Kidney epithelial cell (primary cell): ENCODE measurements around the gene TXN2. TPM values are rescaled to one million over a fixed set of nuclear protein-coding genes. Genes with fewer than 3 reads are reported as not detected.

Experiments used
- DNase-seq: peaks from one replicate; pipeline ENCODE4 v3.0.0-alpha.2; 2010; ENCODE audit warnings: low read depth
- H3K27me3 ChIP-seq: 2 replicates; pipeline ENCODE4 v1.6.0; 2011; ENCODE audit warnings: low read length; ENCODE audit not compliant: control insufficient read depth, insufficient read depth
- H3K36me3 ChIP-seq: 2 replicates; pipeline ENCODE4 v1.5.1; 2011; ENCODE audit warnings: low read length; ENCODE audit not compliant: control insufficient read depth, insufficient read depth
- H3K4me3 ChIP-seq: 2 replicates; pipeline ENCODE4 v1.5.1; 2011; ENCODE audit warnings: low read depth, mild to moderate bottlenecking, control low read depth, low read length
- total RNA-seq: library from RNA; depleted of rRNA; stranded (reverse); fragments of >200 nt; gene quantifications from 2 replicates; pipeline ENCODE4 v1.2.3, GENCODE V29; 2015
- TF ChIP-seq, protein P1 (sequence below): IDR thresholded peaks from 2 replicates; pipeline ENCODE4 v1.5.1; 2011; ENCODE audit warnings: mild to moderate bottlenecking, moderate library complexity, low read length, control low read depth, inconsistent platforms; ENCODE audit not compliant: insufficient read depth, poor library complexity, severe bottlenecking

Gene TXN2
- total RNA-seq, 1 donor from 2014 or later: 56.8 TPM

GRCh38 chr22:36422287-36423014 is 59.0 kb downstream of the TXN2 start:
- no peaks in the 10 kb centered on the region for H3K36me3 ChIP-seq
- no peak for DNase-seq
- H3K4me3 ChIP-seq: no peak overlapping the region
- TF ChIP-seq, protein P1, sequence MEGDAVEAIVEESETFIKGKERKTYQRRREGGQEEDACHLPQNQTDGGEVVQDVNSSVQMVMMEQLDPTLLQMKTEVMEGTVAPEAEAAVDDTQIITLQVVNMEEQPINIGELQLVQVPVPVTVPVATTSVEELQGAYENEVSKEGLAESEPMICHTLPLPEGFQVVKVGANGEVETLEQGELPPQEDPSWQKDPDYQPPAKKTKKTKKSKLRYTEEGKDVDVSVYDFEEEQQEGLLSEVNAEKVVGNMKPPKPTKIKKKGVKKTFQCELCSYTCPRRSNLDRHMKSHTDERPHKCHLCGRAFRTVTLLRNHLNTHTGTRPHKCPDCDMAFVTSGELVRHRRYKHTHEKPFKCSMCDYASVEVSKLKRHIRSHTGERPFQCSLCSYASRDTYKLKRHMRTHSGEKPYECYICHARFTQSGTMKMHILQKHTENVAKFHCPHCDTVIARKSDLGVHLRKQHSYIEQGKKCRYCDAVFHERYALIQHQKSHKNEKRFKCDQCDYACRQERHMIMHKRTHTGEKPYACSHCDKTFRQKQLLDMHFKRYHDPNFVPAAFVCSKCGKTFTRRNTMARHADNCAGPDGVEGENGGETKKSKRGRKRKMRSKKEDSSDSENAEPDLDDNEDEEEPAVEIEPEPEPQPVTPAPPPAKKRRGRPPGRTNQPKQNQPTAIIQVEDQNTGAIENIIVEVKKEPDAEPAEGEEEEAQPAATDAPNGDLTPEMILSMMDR: no peak
- H3K27me3 ChIP-seq: no peaks in the 10 kb centered on the region

DNA sequence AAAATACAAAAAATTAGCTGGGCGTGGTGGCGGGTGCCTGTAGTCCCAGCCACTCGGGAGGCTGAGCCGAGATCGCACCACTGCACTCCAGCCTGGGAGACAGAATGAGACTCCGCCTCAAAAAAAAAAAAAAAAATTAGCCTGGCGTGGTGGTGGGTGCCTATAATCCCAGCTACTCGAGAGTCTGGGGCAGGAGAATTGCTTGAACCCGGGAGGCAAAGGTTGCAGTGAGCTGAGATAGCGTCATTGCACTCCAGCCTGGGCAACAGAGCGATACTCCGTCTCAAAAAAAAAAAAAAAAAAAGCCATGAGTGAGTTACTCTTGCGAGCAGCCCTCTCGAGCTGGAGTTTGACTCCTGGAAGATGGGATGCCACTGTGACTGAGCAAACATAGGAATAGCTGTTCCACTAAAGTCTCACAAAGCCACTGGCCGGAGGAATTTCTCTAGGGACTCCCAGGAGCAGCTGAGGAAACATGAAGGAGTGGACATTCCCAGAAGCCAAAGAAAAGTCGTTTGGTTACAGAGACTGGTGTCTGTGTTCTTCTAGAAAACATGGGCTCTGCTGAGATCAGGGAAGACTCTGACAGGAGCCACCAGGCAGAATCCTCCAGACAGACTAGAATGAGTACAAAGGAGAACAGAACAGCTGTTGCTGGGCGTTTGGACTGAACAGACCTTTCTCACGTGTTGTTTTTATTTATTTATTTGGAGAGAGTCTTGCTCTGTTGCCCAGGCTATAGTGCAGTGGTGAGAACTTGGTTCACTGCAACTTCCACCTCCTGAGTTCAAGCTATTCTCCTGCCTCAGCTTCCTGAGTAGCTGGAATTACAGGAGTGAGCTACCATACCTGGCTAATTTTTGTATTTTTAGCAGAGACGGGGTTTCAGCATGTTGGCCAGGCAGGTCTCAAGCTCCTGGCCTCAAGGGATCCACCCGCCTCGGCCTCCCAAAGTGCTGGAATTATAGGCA is 61.2 kb downstream of the TXN2 start:
- no peaks in the 10 kb centered on the region for H3K36me3 ChIP-seq
- no peak overlapping the region for H3K4me3 ChIP-seq
- H3K27me3 ChIP-seq: no peaks in the 10 kb centered on the region
- TF ChIP-seq, protein P1: no peak
- DNase-seq: no peak

GRCh38 chr22:36419177-36419911 is 62.1 kb downstream of the TXN2 start:
- no peaks in the 10 kb centered on the region for H3K27me3 ChIP-seq
- no peak for DNase-seq
- no peak overlapping the region for H3K4me3 ChIP-seq
- no peaks in the 10 kb centered on the region for H3K36me3 ChIP-seq
- TF ChIP-seq, protein P1: no peak

DNA sequence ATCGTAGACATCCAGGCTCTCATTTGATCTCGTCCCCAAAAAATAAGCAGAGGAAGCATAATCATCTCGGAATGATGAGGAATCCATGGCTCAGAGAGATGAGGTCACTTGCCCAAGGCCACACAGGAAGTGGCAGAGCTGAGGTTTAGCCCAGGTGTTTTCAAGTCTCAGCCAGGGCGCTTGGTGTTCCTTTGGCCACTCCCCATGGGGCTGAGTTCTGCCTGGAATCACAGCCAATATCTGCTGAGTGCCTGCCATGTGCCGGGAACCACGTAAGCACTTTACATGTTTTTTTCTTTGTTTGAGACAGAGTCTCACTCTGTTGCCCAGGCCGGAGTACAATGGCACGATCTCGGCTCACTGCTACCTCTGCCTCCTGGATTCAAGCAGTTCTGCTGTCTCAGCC is 64.2 kb downstream of the TXN2 start:
- H3K27me3 ChIP-seq: no peaks in the 10 kb centered on the region
- H3K36me3 ChIP-seq: no peaks in the 10 kb centered on the region
- TF ChIP-seq, protein P1: no peak
- DNase-seq: no peak
- no peak overlapping the region for H3K4me3 ChIP-seq

Other genes with a start within 250 kb of the TXN2 start
- gene APOL2, start 242.1 kb downstream of the TXN2 start, total RNA-seq: 39.9 and 44.4 TPM in 2 replicates
- gene APOL1, start 228.5 kb downstream of the TXN2 start, total RNA-seq: 1.8 and 2.3 TPM in 2 replicates
- 1,580 and 1,647 TPM in 2 replicates for gene MYH9, start 93.7 kb downstream of the TXN2 start, total RNA-seq
- gene FOXRED2, start 25.4 kb upstream of the TXN2 start, total RNA-seq: 13.6 and 16.6 TPM in 2 replicates
- gene EIF3D, start 47.5 kb upstream of the TXN2 start, total RNA-seq: 551 and 619 TPM in 2 replicates
- not detected in 2 replicates for gene CACNG2, start 222.1 kb upstream of the TXN2 start, total RNA-seq